Heart left ventricle (tissue), 16 donors: ENCODE results near the gene SATB2. TPM values are rescaled to one million over a fixed set of nuclear protein-coding genes. Genes with fewer than 3 reads are reported as not detected.

Source experiments
- ATAC-seq, 4 donors: fragments of 200-7000 bp; cut with Tn5 transposase; one replicate each; pipeline ENCODE4 v1.9.1; 2020 to 2022; ENCODE audit warnings: moderate library complexity in 4 of 4, mild to moderate bottlenecking in 3 of 4, moderate number of reproducible peaks in 1 of 4
- DNase-seq, 5 donors: peaks; one replicate each; pipeline ENCODE4 v3.0.0-alpha.2; 2020
- H3K27ac ChIP-seq, 12 donors: fragments of 200-600 bp; sonication (generic) in 4 of 12; one replicate each; pipeline versions ENCODE4 v1.5.0 to v1.8.0; 2016 to 2022; ENCODE audit warnings: mild to moderate bottlenecking in 2 of 12
- H3K27me3 ChIP-seq, 9 donors: fragments of 200-600 bp; sonication (generic) in 2 of 9; one replicate each; pipeline versions ENCODE4 v1.5.1 to v1.8.0; 2016 to 2022; ENCODE audit warnings: mild to moderate bottlenecking in 3 of 9
- H3K36me3 ChIP-seq, 9 donors: fragments of 200-600 bp; sonication (generic) in 2 of 9; one replicate each; pipeline versions ENCODE4 v1.5.0 to v1.8.0; 2018 to 2022; ENCODE audit warnings: mild to moderate bottlenecking in 2 of 9
- H3K4me1 ChIP-seq, 12 donors: fragments of 200-600 bp; sonication (generic) in 4 of 12; one replicate each; pipeline versions ENCODE4 v1.5.0 to v1.8.0; 2016 to 2022; ENCODE audit warnings: mild to moderate bottlenecking in 3 of 12
- H3K4me3 ChIP-seq, 12 donors: fragments of 200-600 bp; sonication (generic) in 4 of 12; one replicate each; pipeline versions ENCODE4 v1.5.0 to v1.8.0; 2017 to 2022; ENCODE audit warnings: mild to moderate bottlenecking in 9 of 12, moderate library complexity in 4 of 12
- H3K9me3 ChIP-seq, 12 donors: fragments of 200-600 bp; sonication (generic) in 4 of 12; one replicate each; pipeline versions ENCODE4 v1.5.0 to v1.8.0; 2016 to 2022; ENCODE audit warnings: mild to moderate bottlenecking in 1 of 12
- POLR2A ChIP-seq, 2 donors: fragments of 450-650 bp; IDR thresholded peaks; one replicate each; pipeline ENCODE4 v1.6.1; 2017; ENCODE audit warnings: antibody characterized with exemption in 2 of 2, mild to moderate bottlenecking in 2 of 2, moderate library complexity in 2 of 2
- WGBS, 4 donors: extraction: QIAGEN DNeasy Blood & Tissue Kit in 2 of 4; methylation state at CpG; one replicate each; pipeline versions ENCODE4 v1.1.5 to v1.1.7; 2013 to 2018; 5-methylcytosine and 5-hydroxymethylcytosine counted together
- intact Hi-C, 10 donors: fragments of 100-400 bp; cut with DNase I; formaldehyde crosslinking; loops; one replicate each; pipeline versions ENCODE4 v1.11.1 to v1.14.2; 2022
- polyA plus RNA-seq, 2 donors: library from polyadenylated mRNA; stranded (reverse); fragments of 200-250 nt; gene quantifications; one replicate each; pipeline ENCODE4 v1.2.3, GENCODE V29; 2013
- total RNA-seq, 9 donors: library from RNA; depleted of rRNA in 2 of 9; stranded (reverse); fragments of >200 nt in 2 of 9; fragmentation: NEBNext Ultra II Directional in 3 of 9; extraction: Animal tissue kit (Norgen Biotek cat#: 25700) in 3 of 9; gene quantifications; one replicate each; pipeline versions ENCODE4 v1.1.0 to v1.2.4, GENCODE V29; 2016 to 2023
- TF ChIP-seq, protein P1 (sequence below), 12 donors: fragments of 200-600 bp; sonication (generic) in 4 of 12; IDR thresholded peaks; one replicate each; pipeline versions ENCODE4 v1.5.0 to v1.8.0; 2018 to 2022; ENCODE audit warnings: antibody characterized with exemption in 12 of 12, mild to moderate bottlenecking in 5 of 12
- donor health status: ischemic (EF 13 %, LVEDD 7.1; RV severe dilation, severe dysfunction).
- donor health status: healthy with polysubstance abuse.
- donor health status: DM: no; HTN: yes; CAD: no.
- donor health status: DM: no; HTN: no; CAD: no.
- donor health status: ischemic (EF 25% LVEDD 6.9; RV normal size, moderate dysfunction).
- donor health status: ischemic (EF 25% LVEDD 5.7; RV mildly dilated, moderate dysfunction).
- donor health status: healthy.
- donor health status: DM: yes; HTN: yes; CAD: no.
- donor health status: ischemic (EF 35%, LVEDD 5.7; RV mildly dilated, moderate dysfunction).
- donor health status: nonischemic (EF 11% LVEDD 7.7; RV severe dilation, severe dysfunction).
- donor health status: DM: yes; HTN: yes; CAD: no.
- donor health status: PGD.
- donor health status: ischemic (EF 29% LVEDD 5.4; RV normal size, mild dysfunction).
- donor health status: nonischemic (EF 23%, LVEDD 6.1; RV moderate dilation, normal function).

SATB2 gene
- total and polyA plus RNA-seq, 11 donors, result 0.38 to 3.3 (median 1.2) TPM

DNA sequence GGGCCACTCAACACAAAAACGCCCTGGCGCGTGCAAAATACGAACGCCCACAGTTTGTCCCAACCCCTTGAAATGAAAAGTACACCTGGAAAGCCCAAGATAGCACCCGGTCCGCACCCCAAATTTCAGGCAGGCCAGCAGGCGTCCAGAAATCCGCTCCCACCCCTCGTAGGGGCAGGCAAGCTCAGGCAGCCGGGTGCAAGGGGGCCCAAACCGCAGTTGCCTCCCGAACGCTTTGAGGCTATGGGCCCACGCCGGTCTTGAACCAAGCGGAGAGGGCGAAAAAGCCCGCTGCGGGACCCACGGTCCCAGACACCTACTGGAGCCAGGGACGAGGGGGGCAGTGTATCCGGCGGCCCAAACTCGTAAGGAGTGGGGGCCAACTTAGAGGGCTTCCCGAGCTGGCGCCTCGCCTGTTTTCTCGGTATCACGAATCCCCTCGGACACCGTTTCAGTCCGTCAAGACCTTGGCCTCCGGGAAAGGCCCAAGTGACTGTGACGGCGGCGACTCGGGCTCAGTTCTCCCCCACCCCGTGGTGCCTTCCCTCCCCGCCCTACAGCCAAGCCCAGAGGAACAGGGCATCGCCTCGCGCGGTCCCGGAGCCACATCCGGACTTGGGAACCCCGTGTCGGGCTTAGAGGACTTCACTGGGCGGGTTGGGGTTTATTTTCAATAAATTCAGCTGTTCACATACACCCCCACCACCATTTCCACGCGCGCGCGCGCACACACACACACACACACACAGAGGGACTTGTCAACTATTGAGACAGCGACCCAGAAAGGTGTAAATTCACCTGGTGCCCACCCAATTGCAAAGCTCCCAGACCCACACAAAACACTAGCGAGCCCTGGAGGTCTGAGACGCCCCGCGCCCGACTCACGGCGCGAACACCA is 6.2 kb upstream of the SATB2 start:
- H3K4me1 ChIP-seq, result peaks cover 4 to 50% (median 23%) of the 10 kb centered on the region in 12 donors
- H3K27me3 ChIP-seq, result peaks cover 77 to 94% (median 89%) of the 10 kb centered on the region in 9 donors
- TF ChIP-seq POLR2A (IDR thresholded peaks at IDR 0.05), result no peak
- TF ChIP-seq, protein P1, sequence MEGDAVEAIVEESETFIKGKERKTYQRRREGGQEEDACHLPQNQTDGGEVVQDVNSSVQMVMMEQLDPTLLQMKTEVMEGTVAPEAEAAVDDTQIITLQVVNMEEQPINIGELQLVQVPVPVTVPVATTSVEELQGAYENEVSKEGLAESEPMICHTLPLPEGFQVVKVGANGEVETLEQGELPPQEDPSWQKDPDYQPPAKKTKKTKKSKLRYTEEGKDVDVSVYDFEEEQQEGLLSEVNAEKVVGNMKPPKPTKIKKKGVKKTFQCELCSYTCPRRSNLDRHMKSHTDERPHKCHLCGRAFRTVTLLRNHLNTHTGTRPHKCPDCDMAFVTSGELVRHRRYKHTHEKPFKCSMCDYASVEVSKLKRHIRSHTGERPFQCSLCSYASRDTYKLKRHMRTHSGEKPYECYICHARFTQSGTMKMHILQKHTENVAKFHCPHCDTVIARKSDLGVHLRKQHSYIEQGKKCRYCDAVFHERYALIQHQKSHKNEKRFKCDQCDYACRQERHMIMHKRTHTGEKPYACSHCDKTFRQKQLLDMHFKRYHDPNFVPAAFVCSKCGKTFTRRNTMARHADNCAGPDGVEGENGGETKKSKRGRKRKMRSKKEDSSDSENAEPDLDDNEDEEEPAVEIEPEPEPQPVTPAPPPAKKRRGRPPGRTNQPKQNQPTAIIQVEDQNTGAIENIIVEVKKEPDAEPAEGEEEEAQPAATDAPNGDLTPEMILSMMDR (IDR thresholded peaks at IDR 0.05), result peak in 1 of 12 donors; percentile 4
- intact Hi-C loops, result no loop called here
- no peaks in the 10 kb centered on the region for H3K9me3 ChIP-seq
- no peaks in the 10 kb centered on the region for H3K36me3 ChIP-seq
- WGBS, 4 donors, result 3 to 12% (median 4%) methylated on average over 32 to 64 of the region's 64 CpGs
- no peak overlapping the region for H3K27ac ChIP-seq
- peak overlapping the region; percentile 12 to 58 (median 44) for H3K4me3 ChIP-seq
- DNase-seq (no peak), ATAC-seq (no peak)

DNA sequence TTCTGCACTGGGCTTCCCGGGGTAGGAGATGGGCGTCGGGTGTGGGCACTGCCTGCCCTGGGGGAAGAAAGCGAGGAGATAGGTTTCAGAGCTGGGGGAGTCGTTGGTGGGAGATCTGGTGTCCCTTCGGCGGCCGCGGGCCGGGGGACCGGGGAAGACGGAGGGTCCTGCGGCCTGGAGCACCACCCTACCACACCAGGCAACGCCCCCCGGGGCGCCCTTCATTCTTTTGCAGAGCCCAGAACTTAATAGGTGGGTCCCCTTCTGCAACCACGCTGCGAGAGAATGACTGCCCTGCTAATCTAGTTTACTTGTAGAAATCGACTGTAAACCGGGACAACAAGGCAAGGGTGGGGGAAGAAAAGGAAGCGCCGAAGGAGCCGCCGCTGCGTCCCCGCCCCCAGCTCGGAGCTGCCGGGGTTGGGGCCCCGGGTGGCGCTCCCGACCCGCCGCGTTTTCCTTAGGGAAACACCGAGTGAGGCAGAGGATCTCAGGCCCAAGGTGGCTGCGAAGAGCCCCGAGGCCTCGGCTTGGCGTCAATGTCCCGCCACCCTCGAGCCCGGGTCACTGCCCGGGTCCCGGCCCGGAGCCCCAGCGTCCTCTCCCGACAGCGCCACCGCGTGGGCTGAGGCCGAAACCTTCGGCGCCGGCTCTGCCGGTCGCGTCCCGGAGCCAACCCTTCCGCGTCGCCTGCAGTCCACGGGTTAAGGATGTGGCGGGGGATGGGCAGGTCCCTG is 5.4 kb upstream of the SATB2 start:
- DNase-seq (peak in 4 of 5 donors; percentile 60 to 83 (median 61)), ATAC-seq (peak in 3 of 4 donors; percentile 41 to 64 (median 51))
- Histone ChIP-seq H3K4me3 (peak overlapping the region in 11 of 12 donors; percentile 25 to 58 (median 45)), H3K9me3 (no peaks in the 10 kb centered on the region), H3K36me3 (no peaks in the 10 kb centered on the region), H3K27ac (no peak overlapping the region), H3K4me1 (peaks cover 4 to 51% (median 22%) of the 10 kb centered on the region in 12 donors), H3K27me3 (peaks cover 70 to 85% (median 81%) of the 10 kb centered on the region in 9 donors)
- intact Hi-C loops, result no loop called here
- TF ChIP-seq, protein P1 (IDR thresholded peaks at IDR 0.05), result peak; percentile 60 to 81 (median 68)
- TF ChIP-seq POLR2A (IDR thresholded peaks at IDR 0.05), result no peak
- 0 to 1% (median 1%) methylated on average over 12 to 63 of the region's 63 CpGs for WGBS, 4 donors

- H3K27ac ChIP-seq, result no peak overlapping the region
- peaks cover 70 to 84% (median 77%) of the 10 kb centered on the region in 9 donors for H3K27me3 ChIP-seq
- DNase-seq, result no peak
- TF ChIP-seq POLR2A (IDR thresholded peaks at IDR 0.05), result no peak
- TF ChIP-seq, protein P1 (IDR thresholded peaks at IDR 0.05), result no peak
- H3K4me1 ChIP-seq, result peaks cover 6 to 57% (median 26%) of the 10 kb centered on the region in 12 donors
- ATAC-seq, result no peak
- peak overlapping the region in 4 of 12 donors; percentile 0 to 58 (median 40) for H3K4me3 ChIP-seq
- H3K9me3 ChIP-seq, result no peaks in the 10 kb centered on the region
- H3K36me3 ChIP-seq, result no peaks in the 10 kb centered on the region
- 3 to 5% (median 4%) methylated on average over 33 to 46 of the region's 46 CpGs for WGBS, 4 donors
- intact Hi-C loops, result no loop called here
Measured at GRCh38 chr2:199462347-199462955, 4.7 kb upstream of the SATB2 start.
